ENCODE measurements around the gene SUCLG2.
"Not testable (repeated sequence)": the region's sequence is repeated elsewhere in the genome, so short reads cannot be mapped to it uniquely, and the experiment has no call there.

Gene SUCLG2

GRCh38 chr3:67602816-67603215 is 51.6 kb downstream of the SUCLG2 start:
- no peak for DNase-seq

GRCh38 chr3:67601919-67602608 is 52.3 kb downstream of the SUCLG2 start:
- no peak for DNase-seq

- DNase-seq, result no peak
Measured at GRCh38 chr3:67601385-67601784, 53.0 kb downstream of the SUCLG2 start.

DNA sequence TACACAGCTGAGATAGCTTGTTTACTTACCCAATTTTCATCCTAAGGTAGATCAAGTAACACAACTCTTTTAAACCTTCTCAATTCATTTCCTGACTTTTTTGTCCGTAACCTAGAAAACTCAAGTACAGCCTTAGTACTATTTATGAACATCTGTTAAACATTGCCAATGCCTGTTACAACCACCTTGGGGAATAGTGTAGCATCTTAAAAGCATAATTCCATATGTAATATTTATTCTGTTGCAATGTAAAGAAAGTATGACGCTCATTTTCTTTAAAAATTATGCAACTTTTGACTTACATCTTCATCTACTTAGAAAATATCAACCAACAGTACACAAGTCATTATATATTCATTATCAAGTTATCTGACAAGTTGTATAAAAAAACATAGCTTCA is 54.6 kb downstream of the SUCLG2 start:
- DNase-seq, result no peak

DNA sequence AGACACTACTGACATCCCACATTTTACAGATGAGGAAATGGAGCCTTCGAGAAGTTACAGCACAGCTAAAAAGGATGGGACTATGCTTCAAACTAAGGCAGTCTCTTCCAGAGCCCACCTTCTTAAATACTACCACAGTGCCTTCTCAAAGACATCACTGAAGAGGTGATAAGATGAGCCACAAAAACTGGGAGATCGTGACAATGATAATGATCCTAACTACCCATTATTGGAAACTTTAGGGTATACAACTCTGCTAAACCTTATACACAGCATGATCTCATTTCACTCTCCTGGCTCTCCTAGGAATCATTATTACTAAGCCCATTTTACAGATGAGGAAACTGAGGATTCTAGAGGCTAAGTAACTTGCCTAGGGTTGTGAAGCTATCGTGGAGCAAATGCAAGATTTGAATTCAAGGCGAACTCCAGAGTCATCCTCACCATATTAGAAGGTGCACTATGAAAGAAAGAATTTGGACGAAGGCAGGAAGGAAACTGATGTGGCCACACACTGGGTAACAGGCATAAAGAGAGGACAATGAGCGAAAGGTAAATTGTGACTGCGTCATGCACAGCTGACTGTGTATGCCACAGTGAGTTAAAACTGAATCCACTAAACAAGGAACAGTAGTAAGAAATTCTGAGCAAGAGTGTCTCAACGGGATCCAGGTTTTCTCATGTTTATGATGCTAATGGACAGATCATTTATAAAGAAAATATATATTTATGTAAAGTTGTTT is 55.4 kb downstream of the SUCLG2 start:
- no peak for DNase-seq

DNA sequence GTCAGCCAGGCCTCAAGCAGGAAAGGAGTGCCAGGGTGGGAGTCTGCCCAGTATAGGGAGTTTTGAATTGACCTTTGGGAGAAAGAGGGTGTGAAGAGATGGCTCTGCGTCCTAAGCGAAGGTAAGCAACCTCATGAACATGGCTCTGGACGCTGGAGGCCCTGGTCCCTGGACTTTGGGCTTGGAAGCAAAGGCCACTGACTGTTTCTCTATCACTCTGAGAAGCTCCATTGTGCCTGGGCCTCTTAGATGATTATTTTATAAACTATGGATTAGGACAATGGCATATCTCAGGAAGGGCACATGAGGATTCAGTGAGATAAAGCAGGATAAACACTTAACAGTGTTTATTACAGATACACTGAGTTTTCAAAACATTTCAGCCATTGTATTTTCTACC is 59.0 kb downstream of the SUCLG2 start:
- DNase-seq, result no peak

DNA sequence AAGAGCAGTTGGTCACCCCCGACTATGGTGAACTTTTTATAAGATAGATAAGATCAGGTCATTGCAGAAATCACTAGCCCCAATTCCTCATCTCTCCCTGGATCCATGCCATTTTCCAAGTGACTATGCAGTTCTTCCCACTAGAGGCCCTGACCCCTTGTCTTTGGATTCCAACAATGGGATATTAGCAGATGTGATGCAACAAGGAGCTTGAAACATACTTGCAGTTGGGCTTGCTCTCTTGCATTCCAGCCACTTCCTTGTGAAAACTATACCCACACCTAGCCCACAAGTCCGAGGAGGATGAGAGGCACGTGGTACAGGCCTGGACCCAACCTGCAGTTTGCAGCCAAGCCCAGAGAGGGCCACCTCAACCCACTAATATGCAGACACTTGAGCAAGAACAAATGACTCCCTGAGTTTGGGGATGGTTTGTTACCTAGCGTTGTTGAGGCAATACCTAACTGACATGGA is 60.6 kb downstream of the SUCLG2 start:
- DNase-seq, result no peak

DNA sequence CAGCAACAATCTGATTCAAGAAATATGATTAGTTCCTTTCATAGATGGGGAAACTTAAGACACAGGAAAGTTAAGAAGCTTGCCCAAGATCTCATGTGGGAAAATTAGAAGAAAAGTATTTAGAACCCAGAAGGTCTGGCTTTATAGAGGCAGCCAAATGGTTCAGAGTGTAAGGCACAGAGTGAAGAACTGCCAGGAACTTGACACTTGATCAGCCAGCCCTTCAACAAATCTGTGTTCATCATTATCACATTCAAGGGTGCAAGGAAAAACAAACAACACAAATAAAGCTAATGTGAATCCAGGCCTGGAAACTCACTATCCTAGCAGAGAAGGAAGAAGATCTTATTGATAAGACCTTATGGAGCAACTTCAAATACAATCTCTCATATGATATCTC is 62.4 kb downstream of the SUCLG2 start:
- no peak for DNase-seq

- DNase-seq, result no peak
Measured at GRCh38 chr3:67587811-67588210, 66.6 kb downstream of the SUCLG2 start.

DNA sequence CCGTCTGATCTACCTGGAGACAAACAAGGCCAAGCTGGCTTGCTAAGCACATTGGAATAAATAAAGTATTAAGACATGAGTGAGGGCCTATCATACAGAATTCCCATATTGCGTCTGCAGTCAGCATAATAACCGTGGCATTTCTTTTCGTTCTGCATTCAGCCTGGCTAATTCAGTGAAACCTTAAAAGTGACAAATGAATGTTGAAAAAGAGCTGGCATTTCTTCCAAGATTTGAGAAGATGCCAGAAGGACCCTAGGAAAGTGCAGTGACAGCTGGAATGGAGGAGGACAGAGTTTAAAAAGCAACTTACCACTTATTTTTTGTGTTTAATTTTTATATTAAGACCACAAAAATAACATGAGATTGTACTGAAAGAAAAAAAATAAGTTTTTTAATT is 67.1 kb downstream of the SUCLG2 start:
- DNase-seq, result no peak

GRCh38 chr3:67584608-67585007 is 69.8 kb downstream of the SUCLG2 start:
- DNase-seq, result not testable (repeated sequence)

GRCh38 chr3:67580430-67581000 is 73.9 kb downstream of the SUCLG2 start:
- no peak for DNase-seq

DNA sequence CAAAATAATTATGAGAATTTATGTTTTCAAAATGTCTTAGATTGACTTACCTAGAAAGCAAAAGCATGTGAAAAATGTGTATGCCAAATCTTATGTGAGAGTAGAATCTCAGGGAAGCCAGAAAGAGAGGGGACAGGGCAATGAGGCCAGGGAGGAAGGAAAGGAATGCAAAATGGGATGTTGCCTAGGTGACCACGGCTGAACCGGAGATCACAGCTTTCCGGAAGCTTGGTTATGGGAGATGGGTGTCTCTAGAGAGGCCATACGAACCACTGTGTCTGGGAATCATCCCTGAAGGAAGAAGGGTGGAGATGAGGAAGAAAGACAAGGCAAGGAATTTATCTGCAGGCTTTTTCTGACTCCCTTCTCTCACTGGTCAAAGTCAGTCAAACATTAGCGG is 76.0 kb downstream of the SUCLG2 start:
- DNase-seq, result no peak

GRCh38 chr3:67576441-67576840 is 78.0 kb downstream of the SUCLG2 start:
- no peak for DNase-seq

- no peak for DNase-seq
Measured at GRCh38 chr3:67569324-67569723, 85.1 kb downstream of the SUCLG2 start.

GRCh38 chr3:67567893-67568292 is 86.5 kb downstream of the SUCLG2 start:
- DNase-seq, result no peak

GRCh38 chr3:67564973-67565372 is 89.4 kb downstream of the SUCLG2 start:
- no peak for DNase-seq

DNA sequence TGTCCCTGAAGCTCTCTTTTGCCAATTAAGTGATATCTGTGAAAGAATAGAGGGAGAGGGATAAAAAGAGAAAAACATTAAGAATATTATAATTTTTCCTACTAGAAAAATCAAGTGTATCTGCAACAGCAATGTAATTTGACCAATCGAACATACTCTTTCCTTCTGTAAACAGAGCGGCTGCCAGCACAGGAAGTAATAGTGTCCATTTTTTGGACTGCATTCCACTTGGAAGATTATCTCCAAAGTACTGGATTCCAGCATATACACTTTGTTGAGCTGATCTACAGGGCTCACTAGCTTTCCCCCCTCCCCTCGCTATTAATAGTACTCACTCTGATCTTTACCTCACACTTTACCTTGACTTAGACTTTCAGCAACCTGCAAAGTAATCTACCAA is 90.4 kb downstream of the SUCLG2 start:
- no peak for DNase-seq

DNA sequence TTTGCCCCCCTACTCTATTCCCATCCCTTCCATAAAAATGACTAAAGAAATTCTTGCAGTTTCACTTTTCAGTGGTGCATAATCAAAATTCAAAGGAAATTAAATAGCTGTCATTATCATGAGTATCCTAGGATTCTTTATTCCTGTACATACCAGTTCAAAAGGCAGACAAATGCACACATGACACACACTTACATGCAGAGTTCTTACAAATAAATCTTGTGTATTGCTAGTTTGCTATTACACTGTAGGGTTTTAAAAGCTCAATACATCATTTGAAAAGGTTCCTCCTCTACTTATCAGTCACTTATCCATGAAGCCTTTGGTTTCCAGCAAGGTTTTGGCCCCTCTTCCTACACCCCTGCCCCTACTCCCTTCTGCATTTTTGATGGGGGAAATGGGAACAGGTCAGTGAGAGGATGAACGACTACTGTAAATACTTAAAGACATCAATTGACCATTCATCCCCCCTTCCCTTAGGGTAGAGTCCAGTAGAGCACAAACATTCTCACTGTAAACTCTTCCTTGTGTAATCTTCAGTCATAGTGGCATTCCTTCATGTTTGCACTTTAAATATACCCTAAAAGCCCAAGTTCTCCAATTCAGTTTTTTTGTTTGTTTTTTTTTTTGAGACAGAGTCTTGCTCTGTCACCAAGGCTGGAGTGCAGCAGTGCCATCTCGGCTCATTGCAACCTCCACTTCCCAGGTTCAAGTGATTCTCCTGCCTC is 92.6 kb downstream of the SUCLG2 start:
- no peak for DNase-seq

DNA sequence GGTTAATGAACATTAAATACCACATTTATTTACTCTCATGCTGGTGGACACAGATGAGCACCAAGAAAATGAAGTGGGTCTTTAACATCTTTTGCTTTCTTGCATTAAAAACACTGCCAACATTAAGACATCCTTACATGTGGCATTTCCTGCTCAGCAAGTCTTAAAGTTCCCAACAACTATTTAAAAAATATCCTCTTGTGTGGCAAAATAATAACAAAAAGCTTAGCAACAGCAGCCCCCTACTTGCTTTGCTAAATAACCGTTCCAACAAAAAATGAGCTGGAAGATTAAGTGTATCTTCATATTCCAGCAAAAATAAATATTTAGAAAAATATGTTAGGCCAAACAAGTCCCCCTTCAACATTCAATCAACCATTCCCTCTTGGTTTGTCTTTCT is 93.1 kb downstream of the SUCLG2 start:
- no peak for DNase-seq

- DNase-seq, result no peak
Measured at GRCh38 chr3:67559029-67559605, 95.3 kb downstream of the SUCLG2 start.

DNA sequence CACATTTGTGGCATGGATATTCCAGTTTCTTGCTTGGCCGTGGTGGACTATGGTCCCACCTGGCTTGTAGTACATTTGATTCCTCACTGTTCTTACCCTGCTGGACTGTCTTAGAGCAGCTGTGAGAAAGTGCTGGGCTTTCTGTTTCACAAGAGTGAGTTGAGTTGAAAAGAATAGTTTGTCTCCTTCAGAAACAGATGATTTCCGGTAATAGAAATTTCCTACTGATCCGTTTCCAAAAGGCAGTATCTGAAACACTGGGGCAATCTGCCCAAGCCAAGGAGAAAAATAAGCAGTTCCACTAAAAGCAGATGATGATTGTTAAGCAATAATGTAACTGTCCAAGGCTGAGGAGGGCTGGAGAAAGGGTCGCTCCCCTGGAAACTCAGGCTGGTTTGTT is 96.0 kb downstream of the SUCLG2 start:
- DNase-seq, result no peak

DNA sequence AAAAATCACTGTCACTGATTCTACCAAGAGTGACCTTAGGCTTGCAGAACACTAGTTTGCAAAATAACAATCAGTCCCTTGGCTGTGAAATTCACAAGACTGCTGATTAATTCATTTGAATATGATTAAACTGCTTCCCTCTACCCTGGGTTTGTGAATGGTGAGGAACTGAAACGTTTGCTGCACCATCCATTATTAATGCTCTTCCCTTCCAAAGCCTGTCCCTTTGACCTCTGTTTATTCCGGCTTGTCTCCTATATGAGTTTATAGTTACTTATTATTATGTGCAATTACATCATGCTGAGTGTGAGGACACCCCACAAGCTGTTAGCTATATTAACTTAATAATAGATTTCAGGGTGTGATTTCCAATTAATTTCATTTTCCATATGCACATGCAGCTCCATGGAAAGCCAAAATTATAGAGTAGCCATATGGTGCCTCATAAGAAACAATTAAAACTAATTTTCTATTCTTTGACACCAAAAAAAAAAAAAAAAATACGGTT is 96.5 kb downstream of the SUCLG2 start:
- DNase-seq, result no peak
